Measurements from ENCODE around the gene USP34. TPM values are rescaled to one million over a fixed set of nuclear protein-coding genes. Genes with fewer than 3 reads are reported as not detected.
A peak's percentile ranks its signal among the peaks of the same experiment; 100 is the strongest.

The USP34 gene
- polyA plus RNA-seq, 3 donors: 111 to 154 (median 132) TPM

- DNase-seq: no peak
Observed at GRCh38 chr2:61334466-61334865, 136.4 kb downstream of the USP34 start.

- DNase-seq: peak; percentile 15
Observed at GRCh38 chr2:61328707-61329251, 142.1 kb downstream of the USP34 start.

- no peak for DNase-seq
Observed at GRCh38 chr2:61327173-61327572, 143.7 kb downstream of the USP34 start.

GRCh38 chr2:61326423-61326822 lies 144.5 kb downstream of the USP34 start:
- no peak for DNase-seq

GRCh38 chr2:61320181-61320580 lies 150.7 kb downstream of the USP34 start:
- DNase-seq: no peak

- no peak for DNase-seq
Observed at GRCh38 chr2:61318553-61318952, 152.3 kb downstream of the USP34 start.

GRCh38 chr2:61295981-61296380 lies 174.9 kb downstream of the USP34 start:
- no peak for DNase-seq

GRCh38 chr2:61291851-61292575 lies 178.9 kb downstream of the USP34 start:
- no peak for DNase-seq

GRCh38 chr2:61288070-61288841 lies 182.6 kb downstream of the USP34 start:
- no peak for DNase-seq

- no peak for DNase-seq
Observed at GRCh38 chr2:61287254-61287653, 183.6 kb downstream of the USP34 start.

- no peak for DNase-seq
Observed at GRCh38 chr2:61283443-61284160, 187.3 kb downstream of the USP34 start.

- no peak for DNase-seq
Observed at GRCh38 chr2:61282104-61282590, 188.7 kb downstream of the USP34 start.

- DNase-seq: no peak
Observed at GRCh38 chr2:61281321-61281720, 189.6 kb downstream of the USP34 start.

- no peak for DNase-seq
Observed at GRCh38 chr2:61277756-61278155, 193.1 kb downstream of the USP34 start.

GRCh38 chr2:61275575-61276184 lies 195.2 kb downstream of the USP34 start:
- no peak for DNase-seq

GRCh38 chr2:61272421-61273070 lies 198.3 kb downstream of the USP34 start:
- no peak for DNase-seq

- DNase-seq: no peak
Observed at GRCh38 chr2:61268249-61268648, 202.6 kb downstream of the USP34 start.

- no peak for DNase-seq
Observed at GRCh38 chr2:61266632-61267505, 204.0 kb downstream of the USP34 start.

- DNase-seq: no peak
Observed at GRCh38 chr2:61263830-61264229, 207.1 kb downstream of the USP34 start.

- DNase-seq: no peak
Observed at GRCh38 chr2:61262699-61263098, 208.2 kb downstream of the USP34 start.

All from renal pelvis (tissue), 4 donors.